WTC11 (cell line): ENCODE results near the gene MATR3. TPM values are rescaled to one million over a fixed set of nuclear protein-coding genes. Genes with fewer than 3 reads are reported as not detected.

Experiments used
- ATAC-seq: fragments of 200-7000 bp; cut with Tn5 transposase; 2 replicates; pipeline ENCODE4 v1.10.0; 2021; ENCODE audit warnings: mild to moderate bottlenecking, moderate library complexity
- CTCF ChIA-PET: fragments of 300-600 bp; sonication (Branson Sonifier 250); formaldehyde crosslinking; loops from one replicate; lab custom pipeline; 2021; ENCODE audit warnings: antibody characterized with exemption; lab: Charles Lee
- POLR2A ChIA-PET: fragments of 350-600 bp; sonication (Branson Sonifier 250); formaldehyde crosslinking; loops from one replicate; lab custom pipeline; 2021; ENCODE audit warnings: antibody characterized with exemption; lab: Charles Lee
- DNase-seq: peaks from one replicate; pipeline ENCODE4 v3.0.0; 2021; ENCODE audit warnings: low spot score
- H3K27ac Mint-ChIP-seq: 2 replicates; pipeline ENCODE4 v1.8.0; 2021; ENCODE audit warnings: mixed read lengths
- H3K27me3 Mint-ChIP-seq: 2 replicates; pipeline ENCODE4 v1.8.0; 2021; ENCODE audit warnings: low read depth, mild to moderate bottlenecking, moderate library complexity, mixed read lengths
- H3K36me3 Mint-ChIP-seq: 2 replicates; pipeline ENCODE4 v1.8.0; 2021; ENCODE audit warnings: mixed read lengths
- H3K4me1 Mint-ChIP-seq: 2 replicates; pipeline ENCODE4 v1.8.0; 2022; ENCODE audit warnings: mixed read lengths
- H3K4me3 Mint-ChIP-seq: 2 replicates; pipeline ENCODE4 v1.8.0; 2021; ENCODE audit warnings: mild to moderate bottlenecking, moderate library complexity, mixed read lengths
- H3K9me3 Mint-ChIP-seq: 2 replicates; pipeline ENCODE4 v1.8.0; 2021; ENCODE audit warnings: mixed read lengths
- CREB1 ChIP-seq: sonication (generic); formaldehyde crosslinking; IDR thresholded peaks from 2 replicates; pipeline ENCODE4 v1.8.0; 2023; ENCODE audit warnings: mild to moderate bottlenecking, missing genetic modification reagents
- CREM ChIP-seq: sonication (generic); formaldehyde crosslinking; IDR thresholded peaks from 2 replicates; pipeline ENCODE4 v1.8.1; 2022; ENCODE audit warnings: mild to moderate bottlenecking, missing genetic modification reagents, moderate library complexity
- FOXJ3 ChIP-seq: sonication (generic); formaldehyde crosslinking; IDR thresholded peaks from 2 replicates; pipeline ENCODE4 v1.9.0; 2021; ENCODE audit warnings: missing genetic modification reagents, mild to moderate bottlenecking, borderline replicate concordance
- FOXK1 ChIP-seq: sonication (generic); formaldehyde crosslinking; IDR thresholded peaks from 2 replicates; pipeline ENCODE4 v1.8.0; 2022; ENCODE audit warnings: mild to moderate bottlenecking, moderate library complexity, missing genetic modification reagents
- MXD4 ChIP-seq: fragments of 250-450 bp; sonication (Bioruptor Pico); IDR thresholded peaks from 2 replicates; pipeline ENCODE4 v1.8.0; 2021; ENCODE audit warnings: mild to moderate bottlenecking, moderate library complexity, borderline replicate concordance
- NFE2L1 ChIP-seq: sonication (generic); formaldehyde crosslinking; IDR thresholded peaks from 2 replicates; pipeline ENCODE4 v1.8.1; 2023; ENCODE audit warnings: missing genetic modification reagents
- NFYB ChIP-seq: sonication (generic); formaldehyde crosslinking; conservative IDR thresholded peaks from 2 replicates; pipeline ENCODE4 v1.8.0; 2022; ENCODE audit warnings: low read depth, missing genetic modification reagents
- NR2C2 ChIP-seq: sonication (generic); formaldehyde crosslinking; IDR thresholded peaks from 2 replicates; pipeline ENCODE4 v1.8.0; 2022; ENCODE audit warnings: mild to moderate bottlenecking, missing genetic modification reagents
- OVOL2 ChIP-seq: fragments of 250-450 bp; sonication (Bioruptor Pico); IDR thresholded peaks from 2 replicates; pipeline ENCODE4 v1.9.0; 2021; ENCODE audit warnings: mild to moderate bottlenecking, borderline replicate concordance
- SOX15 ChIP-seq: fragments of 250-450 bp; sonication (Bioruptor Pico); IDR thresholded peaks from 2 replicates; pipeline ENCODE4 v1.9.0; 2021; ENCODE audit warnings: mild to moderate bottlenecking
- TP53 ChIP-seq: sonication (generic); formaldehyde crosslinking; IDR thresholded peaks from 2 replicates; pipeline ENCODE4 v1.8.1; 2023; ENCODE audit warnings: mild to moderate bottlenecking, missing genetic modification reagents
- ZNF219 ChIP-seq: sonication (generic); formaldehyde crosslinking; IDR thresholded peaks from 2 replicates; pipeline ENCODE4 v1.8.0; 2023; ENCODE audit warnings: missing genetic modification reagents, mild to moderate bottlenecking, borderline replicate concordance
- ZNF396 ChIP-seq: fragments of 250-450 bp; sonication (Bioruptor Pico); IDR thresholded peaks from 2 replicates; pipeline ENCODE4 v1.8.0; 2021; ENCODE audit warnings: mild to moderate bottlenecking, moderate library complexity, borderline replicate concordance
- ZNF423 ChIP-seq: fragments of 250-450 bp; sonication (Bioruptor Pico); IDR thresholded peaks from 2 replicates; pipeline ENCODE4 v2.1.2; 2022; ENCODE audit warnings: mild to moderate bottlenecking, moderate library complexity
- total RNA-seq: library from RNA; stranded (reverse); gene quantifications from 3 replicates; pipeline ENCODE4 v1.2.3, GENCODE V29; 2021
- TF ChIP-seq, protein P1 (sequence below): sonication (generic); formaldehyde crosslinking; IDR thresholded peaks from 2 replicates; pipeline ENCODE4 v1.8.1; 2022; ENCODE audit warnings: mild to moderate bottlenecking, missing genetic modification reagents, moderate library complexity, borderline replicate concordance
- TF ChIP-seq, protein P2 (sequence below): sonication (generic); formaldehyde crosslinking; conservative IDR thresholded peaks from 2 replicates; pipeline ENCODE4 v1.8.1; 2023; ENCODE audit warnings: mild to moderate bottlenecking, low read depth, missing genetic modification reagents, moderate library complexity
- TF ChIP-seq, protein P3 (sequence below): sonication (generic); formaldehyde crosslinking; IDR thresholded peaks from 2 replicates; pipeline ENCODE4 v1.8.0; 2022; ENCODE audit warnings: missing genetic modification reagents
- TF ChIP-seq, protein P4 (sequence below): sonication (generic); formaldehyde crosslinking; IDR thresholded peaks from 2 replicates; pipeline ENCODE4 v1.8.1; 2023; ENCODE audit warnings: mild to moderate bottlenecking, missing genetic modification reagents

MATR3 gene
- total RNA-seq, 1 experiment from 2014 or later, result 290 TPM

DNA sequence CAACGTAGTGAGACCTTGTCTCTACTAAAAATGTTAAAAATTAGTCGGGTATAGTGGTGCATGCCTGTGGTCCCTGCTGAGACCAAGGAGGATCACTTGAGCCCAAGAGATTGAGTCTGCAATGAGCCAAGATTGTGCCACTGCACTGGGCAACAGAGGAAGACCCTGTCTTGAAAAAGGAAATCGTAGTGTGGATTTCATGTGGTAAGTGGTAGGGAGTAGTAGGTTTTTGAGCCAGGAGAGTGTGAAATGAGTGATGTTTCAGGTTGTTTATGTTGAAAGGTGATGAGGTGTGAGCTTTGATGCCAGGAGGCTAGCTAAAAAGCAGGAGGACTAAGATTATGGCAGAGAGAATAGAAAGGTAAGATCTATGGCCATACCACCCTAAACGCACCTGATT is 5.9 kb downstream of the MATR3 start:
- Mint-ChIP-seq H3K27ac (peak overlapping the region; percentile 58), H3K9me3 (no peaks in the 10 kb centered on the region), H3K4me3 (no peak overlapping the region), H3K27me3 (no peaks in the 10 kb centered on the region), H3K36me3 (peaks cover 21% of the 10 kb centered on the region), H3K4me1 (peaks cover 78% of the 10 kb centered on the region)
- TF ChIP-seq OVOL2 (CRISPR knock-in tag) (no peak), CREB1 (CRISPR knock-in tag) (no peak), ZNF219 (CRISPR knock-in tag) (no peak)
- TF ChIP-seq, protein P1, sequence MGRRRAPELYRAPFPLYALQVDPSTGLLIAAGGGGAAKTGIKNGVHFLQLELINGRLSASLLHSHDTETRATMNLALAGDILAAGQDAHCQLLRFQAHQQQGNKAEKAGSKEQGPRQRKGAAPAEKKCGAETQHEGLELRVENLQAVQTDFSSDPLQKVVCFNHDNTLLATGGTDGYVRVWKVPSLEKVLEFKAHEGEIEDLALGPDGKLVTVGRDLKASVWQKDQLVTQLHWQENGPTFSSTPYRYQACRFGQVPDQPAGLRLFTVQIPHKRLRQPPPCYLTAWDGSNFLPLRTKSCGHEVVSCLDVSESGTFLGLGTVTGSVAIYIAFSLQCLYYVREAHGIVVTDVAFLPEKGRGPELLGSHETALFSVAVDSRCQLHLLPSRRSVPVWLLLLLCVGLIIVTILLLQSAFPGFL (CRISPR knock-in tag), result no peak
- DNase-seq, result no peak
- ATAC-seq, result no peak
- CTCF ChIA-PET, result no interaction called here
- POLR2A ChIA-PET, result interaction anchor here (0.6 to 2.3 kb wide), 2 partner anchors 12 to 18 kb away, joined by 4 to 6 read pairs; no protein-coding TSS in a partner anchor

DNA sequence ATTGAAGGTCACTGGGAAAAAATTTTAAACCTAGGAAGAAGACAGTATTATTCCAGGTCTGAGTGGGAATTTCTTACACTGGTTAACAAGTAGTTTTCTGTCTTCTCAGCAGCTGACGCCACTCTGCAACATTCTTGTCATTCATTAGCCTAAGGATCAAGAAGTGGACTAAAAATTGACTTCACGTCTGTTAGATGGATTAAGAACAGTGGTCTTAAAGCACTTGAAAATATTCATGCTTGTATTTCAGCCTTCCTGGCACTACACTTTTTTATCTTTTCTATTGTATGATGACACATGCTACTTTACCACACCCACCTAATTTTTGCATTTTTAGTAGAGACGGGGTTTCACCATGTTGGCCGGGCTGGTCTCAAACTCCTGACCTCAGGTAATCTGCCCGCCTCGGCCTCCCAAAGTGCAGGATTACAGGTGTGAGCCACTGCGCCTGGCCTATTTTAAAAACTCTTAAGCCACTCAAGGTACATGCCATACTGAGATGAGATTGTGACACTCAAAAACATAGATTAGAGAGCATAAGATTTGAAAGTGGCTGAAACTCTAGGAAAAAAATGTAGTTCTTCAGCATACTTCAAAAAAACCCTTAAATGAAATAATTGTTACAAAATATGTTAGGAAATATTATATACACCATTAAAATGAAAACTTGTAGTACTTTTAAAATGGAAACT is 8.4 kb downstream of the MATR3 start:
- POLR2A ChIA-PET, result interaction anchor here (2.1 kb wide), 1 partner anchor 8 kb away, joined by 12 read pairs; the partner anchor contains the start of gene MATR3
- H3K9me3 Mint-ChIP-seq, result no peaks in the 10 kb centered on the region
- CTCF ChIA-PET, result interaction anchor here (1.1 to 1.4 kb wide), 2 partner anchors 35 to 40 kb away, joined by 3 read pairs; partner anchors contain the start of gene PAIP2
- DNase-seq (no peak), ATAC-seq (no peak)
- H3K36me3 Mint-ChIP-seq, result peaks cover 8% of the 10 kb centered on the region; the same call in 1 of the 2 replicates
- peak overlapping the region; percentile 82 for H3K27ac Mint-ChIP-seq
- no peaks in the 10 kb centered on the region for H3K27me3 Mint-ChIP-seq
- H3K4me1 Mint-ChIP-seq, result peaks cover 78% of the 10 kb centered on the region
- H3K4me3 Mint-ChIP-seq, result peak overlapping the region; percentile 23; the same call in 1 of the 2 replicates
- no peak for TF ChIP-seq MXD4 (CRISPR knock-in tag)
- no peak for TF ChIP-seq ZNF396 (CRISPR knock-in tag)
- TF ChIP-seq FOXK1 (CRISPR knock-in tag), result no peak
- TF ChIP-seq, protein P2, sequence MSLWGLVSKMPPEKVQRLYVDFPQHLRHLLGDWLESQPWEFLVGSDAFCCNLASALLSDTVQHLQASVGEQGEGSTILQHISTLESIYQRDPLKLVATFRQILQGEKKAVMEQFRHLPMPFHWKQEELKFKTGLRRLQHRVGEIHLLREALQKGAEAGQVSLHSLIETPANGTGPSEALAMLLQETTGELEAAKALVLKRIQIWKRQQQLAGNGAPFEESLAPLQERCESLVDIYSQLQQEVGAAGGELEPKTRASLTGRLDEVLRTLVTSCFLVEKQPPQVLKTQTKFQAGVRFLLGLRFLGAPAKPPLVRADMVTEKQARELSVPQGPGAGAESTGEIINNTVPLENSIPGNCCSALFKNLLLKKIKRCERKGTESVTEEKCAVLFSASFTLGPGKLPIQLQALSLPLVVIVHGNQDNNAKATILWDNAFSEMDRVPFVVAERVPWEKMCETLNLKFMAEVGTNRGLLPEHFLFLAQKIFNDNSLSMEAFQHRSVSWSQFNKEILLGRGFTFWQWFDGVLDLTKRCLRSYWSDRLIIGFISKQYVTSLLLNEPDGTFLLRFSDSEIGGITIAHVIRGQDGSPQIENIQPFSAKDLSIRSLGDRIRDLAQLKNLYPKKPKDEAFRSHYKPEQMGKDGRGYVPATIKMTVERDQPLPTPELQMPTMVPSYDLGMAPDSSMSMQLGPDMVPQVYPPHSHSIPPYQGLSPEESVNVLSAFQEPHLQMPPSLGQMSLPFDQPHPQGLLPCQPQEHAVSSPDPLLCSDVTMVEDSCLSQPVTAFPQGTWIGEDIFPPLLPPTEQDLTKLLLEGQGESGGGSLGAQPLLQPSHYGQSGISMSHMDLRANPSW (CRISPR knock-in tag), result no peak
- TF ChIP-seq TP53 (CRISPR knock-in tag), result no peak
- no peak for TF ChIP-seq CREM (CRISPR knock-in tag)
- no peak for TF ChIP-seq NFE2L1 (CRISPR knock-in tag)
- TF ChIP-seq, protein P3, sequence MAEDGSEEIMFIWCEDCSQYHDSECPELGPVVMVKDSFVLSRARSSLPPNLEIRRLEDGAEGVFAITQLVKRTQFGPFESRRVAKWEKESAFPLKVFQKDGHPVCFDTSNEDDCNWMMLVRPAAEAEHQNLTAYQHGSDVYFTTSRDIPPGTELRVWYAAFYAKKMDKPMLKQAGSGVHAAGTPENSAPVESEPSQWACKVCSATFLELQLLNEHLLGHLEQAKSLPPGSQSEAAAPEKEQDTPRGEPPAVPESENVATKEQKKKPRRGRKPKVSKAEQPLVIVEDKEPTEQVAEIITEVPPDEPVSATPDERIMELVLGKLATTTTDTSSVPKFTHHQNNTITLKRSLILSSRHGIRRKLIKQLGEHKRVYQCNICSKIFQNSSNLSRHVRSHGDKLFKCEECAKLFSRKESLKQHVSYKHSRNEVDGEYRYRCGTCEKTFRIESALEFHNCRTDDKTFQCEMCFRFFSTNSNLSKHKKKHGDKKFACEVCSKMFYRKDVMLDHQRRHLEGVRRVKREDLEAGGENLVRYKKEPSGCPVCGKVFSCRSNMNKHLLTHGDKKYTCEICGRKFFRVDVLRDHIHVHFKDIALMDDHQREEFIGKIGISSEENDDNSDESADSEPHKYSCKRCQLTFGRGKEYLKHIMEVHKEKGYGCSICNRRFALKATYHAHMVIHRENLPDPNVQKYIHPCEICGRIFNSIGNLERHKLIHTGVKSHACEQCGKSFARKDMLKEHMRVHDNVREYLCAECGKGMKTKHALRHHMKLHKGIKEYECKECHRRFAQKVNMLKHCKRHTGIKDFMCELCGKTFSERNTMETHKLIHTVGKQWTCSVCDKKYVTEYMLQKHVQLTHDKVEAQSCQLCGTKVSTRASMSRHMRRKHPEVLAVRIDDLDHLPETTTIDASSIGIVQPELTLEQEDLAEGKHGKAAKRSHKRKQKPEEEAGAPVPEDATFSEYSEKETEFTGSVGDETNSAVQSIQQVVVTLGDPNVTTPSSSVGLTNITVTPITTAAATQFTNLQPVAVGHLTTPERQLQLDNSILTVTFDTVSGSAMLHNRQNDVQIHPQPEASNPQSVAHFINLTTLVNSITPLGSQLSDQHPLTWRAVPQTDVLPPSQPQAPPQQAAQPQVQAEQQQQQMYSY (CRISPR knock-in tag), result no peak
- no peak for TF ChIP-seq ZNF423
- TF ChIP-seq FOXJ3 (CRISPR knock-in tag), result no peak
- no peak for TF ChIP-seq NR2C2 (CRISPR knock-in tag)
- TF ChIP-seq, protein P1 (CRISPR knock-in tag), result no peak
- TF ChIP-seq, protein P4, sequence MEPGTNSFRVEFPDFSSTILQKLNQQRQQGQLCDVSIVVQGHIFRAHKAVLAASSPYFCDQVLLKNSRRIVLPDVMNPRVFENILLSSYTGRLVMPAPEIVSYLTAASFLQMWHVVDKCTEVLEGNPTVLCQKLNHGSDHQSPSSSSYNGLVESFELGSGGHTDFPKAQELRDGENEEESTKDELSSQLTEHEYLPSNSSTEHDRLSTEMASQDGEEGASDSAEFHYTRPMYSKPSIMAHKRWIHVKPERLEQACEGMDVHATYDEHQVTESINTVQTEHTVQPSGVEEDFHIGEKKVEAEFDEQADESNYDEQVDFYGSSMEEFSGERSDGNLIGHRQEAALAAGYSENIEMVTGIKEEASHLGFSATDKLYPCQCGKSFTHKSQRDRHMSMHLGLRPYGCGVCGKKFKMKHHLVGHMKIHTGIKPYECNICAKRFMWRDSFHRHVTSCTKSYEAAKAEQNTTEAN (CRISPR knock-in tag), result no peak
- TF ChIP-seq NFYB (CRISPR knock-in tag), result no peak
- no peak for TF ChIP-seq SOX15 (CRISPR knock-in tag)
